ENCODE data around the gene TK1.

The TK1 gene

DNA sequence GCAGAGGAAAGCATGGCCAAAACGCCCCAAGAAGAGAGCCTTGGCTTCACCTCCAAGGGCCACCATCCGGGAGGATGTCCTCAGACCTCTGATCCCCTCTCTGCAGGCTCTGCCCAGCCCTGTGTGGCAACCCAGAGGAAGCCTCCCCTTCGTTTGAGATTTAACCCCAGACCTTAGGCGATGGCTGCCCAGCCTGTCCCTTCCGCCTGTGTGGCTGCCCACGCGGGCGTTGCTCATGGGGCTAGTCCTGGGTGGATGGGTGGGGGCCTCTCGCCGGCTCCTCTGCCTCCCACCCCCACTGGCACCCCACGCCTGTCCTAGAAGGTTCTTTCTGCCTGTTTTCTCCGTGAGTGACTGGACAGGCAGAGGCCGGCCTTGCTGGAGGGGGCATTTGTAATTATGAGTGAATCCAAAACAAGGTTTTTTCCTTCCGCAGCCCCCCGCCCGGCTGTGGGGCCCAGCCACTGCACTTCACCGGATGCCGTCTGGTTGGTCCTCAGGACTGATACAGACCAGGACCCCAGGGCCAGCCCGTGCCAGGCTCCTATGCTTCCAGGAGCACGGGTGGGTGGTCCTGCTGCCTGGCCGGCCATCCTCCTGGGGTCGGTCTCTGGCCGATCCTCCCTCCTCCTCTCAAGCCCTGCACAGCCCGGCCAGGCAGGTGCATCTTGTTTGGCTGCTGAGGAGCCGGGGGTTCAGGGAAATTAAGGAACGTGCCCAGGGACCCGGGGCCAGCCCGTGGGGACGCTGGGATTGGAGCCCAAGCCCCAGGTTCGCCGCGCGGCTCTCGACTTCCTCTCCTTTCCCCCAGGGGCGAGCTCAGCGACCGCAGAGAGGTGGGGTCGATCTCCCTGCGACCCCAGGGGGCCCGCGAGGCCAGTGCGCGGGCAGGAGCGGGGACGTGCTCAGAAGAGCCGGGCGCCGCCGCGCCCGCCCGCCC is 44.4 kb upstream of the TK1 start, which contains the start of gene TMEM235:
TSS of gene TMEM235 (plus strand) at position 636 of the 940 bp plus-strand sequence. CDS start 393 bp downstream, outside the sequence.
- H2AFZ ChIP-seq (ENCODE audit: low read length): no peak within 1 kb of the TSS
- H3F3A ChIP-seq (ENCODE audit: insufficient read depth, low read length): 0 out of 2 replicates have a peak, but pooled peaks cover 2% of the 10 kb centered on the region
- DNase-seq: no peak

DNA sequence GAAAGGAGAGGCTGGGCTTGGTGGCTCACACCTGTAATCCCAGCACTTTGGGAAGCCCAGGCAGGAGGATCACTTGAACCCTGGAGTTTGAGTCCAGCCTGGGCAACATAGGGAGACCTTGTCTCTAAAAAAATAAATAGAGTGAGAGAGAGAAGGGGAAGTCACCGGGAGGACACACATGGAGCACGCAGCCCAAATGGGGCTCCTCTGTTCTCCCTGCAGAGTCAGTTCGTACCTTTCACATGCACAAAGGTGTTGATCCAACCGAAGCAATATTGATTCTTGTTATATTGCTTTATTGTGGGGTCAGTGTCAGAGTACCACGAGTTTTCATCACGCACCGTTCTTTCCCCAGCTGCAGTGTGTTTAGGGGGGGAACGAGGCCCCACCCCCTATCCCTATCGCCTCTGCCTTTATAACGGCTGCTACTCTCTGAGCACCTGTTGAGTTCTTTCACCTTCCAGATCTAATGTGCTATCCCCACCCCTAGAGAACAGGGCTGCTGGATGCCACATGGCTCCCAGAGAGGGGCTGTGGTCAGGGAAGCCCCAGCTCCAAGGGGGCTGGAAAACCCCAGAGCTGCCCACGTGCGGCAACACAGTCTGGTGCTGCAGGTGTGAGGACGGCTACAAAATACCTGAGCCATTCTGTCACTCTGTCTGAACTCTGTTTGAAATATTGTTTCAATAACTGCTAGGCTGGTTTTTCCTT is 43.6 kb upstream of the TK1 start:
- Histone ChIP-seq H3K79me2 (ENCODE audit: low read length) (no peaks in the 10 kb centered on the region), H3K4me1 (ENCODE audit: low read length) (no peaks in the 10 kb centered on the region), H4K20me1 (ENCODE audit: insufficient read depth, low read length) (no peaks in the 10 kb centered on the region), H3K4me2 (ENCODE audit: low read depth, low read length) (no peak overlapping the region), H3K9me3 (replicated peaks; ENCODE audit: insufficient read depth, low read length) (no peaks in the 10 kb centered on the region), H3F3A (ENCODE audit: insufficient read depth, low read length) (0 out of 2 replicates have a peak, but pooled peaks cover 10% of the 10 kb centered on the region), H3K4me3 (ENCODE audit: low read length) (no peak overlapping the region), H3K36me3 (replicated peaks; ENCODE audit: insufficient read depth, low read length) (no peaks in the 10 kb centered on the region), H2AFZ (ENCODE audit: low read length) (no peak overlapping the region), H3K27me3 (replicated peaks; ENCODE audit: insufficient read depth, low read length) (peaks cover 34% of the 10 kb centered on the region), H3K9me2 (replicated peaks; ENCODE audit: insufficient read depth, low read length) (no peaks in the 10 kb centered on the region), H3K27ac (ENCODE audit: low read length) (no peak overlapping the region), H3K9ac (ENCODE audit: low read length) (no peak overlapping the region)
- DNase-seq: no peak
- TF ChIP-seq EZH2phosphoT487 (IDR thresholded peaks at IDR 0.05; ENCODE audit: low read length): no peak
- TF ChIP-seq, protein P1, sequence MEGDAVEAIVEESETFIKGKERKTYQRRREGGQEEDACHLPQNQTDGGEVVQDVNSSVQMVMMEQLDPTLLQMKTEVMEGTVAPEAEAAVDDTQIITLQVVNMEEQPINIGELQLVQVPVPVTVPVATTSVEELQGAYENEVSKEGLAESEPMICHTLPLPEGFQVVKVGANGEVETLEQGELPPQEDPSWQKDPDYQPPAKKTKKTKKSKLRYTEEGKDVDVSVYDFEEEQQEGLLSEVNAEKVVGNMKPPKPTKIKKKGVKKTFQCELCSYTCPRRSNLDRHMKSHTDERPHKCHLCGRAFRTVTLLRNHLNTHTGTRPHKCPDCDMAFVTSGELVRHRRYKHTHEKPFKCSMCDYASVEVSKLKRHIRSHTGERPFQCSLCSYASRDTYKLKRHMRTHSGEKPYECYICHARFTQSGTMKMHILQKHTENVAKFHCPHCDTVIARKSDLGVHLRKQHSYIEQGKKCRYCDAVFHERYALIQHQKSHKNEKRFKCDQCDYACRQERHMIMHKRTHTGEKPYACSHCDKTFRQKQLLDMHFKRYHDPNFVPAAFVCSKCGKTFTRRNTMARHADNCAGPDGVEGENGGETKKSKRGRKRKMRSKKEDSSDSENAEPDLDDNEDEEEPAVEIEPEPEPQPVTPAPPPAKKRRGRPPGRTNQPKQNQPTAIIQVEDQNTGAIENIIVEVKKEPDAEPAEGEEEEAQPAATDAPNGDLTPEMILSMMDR (IDR thresholded peaks at IDR 0.05; ENCODE audit: low read length): no peak
- no peak for TF ChIP-seq EZH2 (optimal IDR thresholded peaks at IDR 0.05; ENCODE audit: low read depth, low read length)

More for the DNA sequence above, 44.4 kb upstream of the TK1 start, which contains the start of gene TMEM235:
- Histone ChIP-seq H3K36me3 (replicated peaks; ENCODE audit: insufficient read depth, low read length) (no peaks in the 10 kb centered on the region), H3K27me3 (replicated peaks; ENCODE audit: insufficient read depth, low read length) (peaks cover 34% of the 10 kb centered on the region), H3K79me2 (ENCODE audit: low read length) (no peaks in the 10 kb centered on the region), H4K20me1 (ENCODE audit: insufficient read depth, low read length) (no peaks in the 10 kb centered on the region), H3K9me3 (replicated peaks; ENCODE audit: insufficient read depth, low read length) (no peaks in the 10 kb centered on the region), H3K9me2 (replicated peaks; ENCODE audit: insufficient read depth, low read length) (no peaks in the 10 kb centered on the region), H3K4me3 (ENCODE audit: low read length) (no peak within 1 kb of the TSS), H3K4me1 (ENCODE audit: low read length) (no peaks in the 10 kb centered on the region), H3K27ac (ENCODE audit: low read length) (no peak within 1 kb of the TSS), H3K9ac (ENCODE audit: low read length) (no peak within 1 kb of the TSS), H3K4me2 (ENCODE audit: low read depth, low read length) (no peak within 1 kb of the TSS)
- TF ChIP-seq EZH2phosphoT487 (IDR thresholded peaks at IDR 0.05; ENCODE audit: low read length) (no peak), EZH2 (optimal IDR thresholded peaks at IDR 0.05; ENCODE audit: low read depth, low read length) (no peak)
- TF ChIP-seq, protein P1 (IDR thresholded peaks at IDR 0.05; ENCODE audit: low read length): no peak

DNA sequence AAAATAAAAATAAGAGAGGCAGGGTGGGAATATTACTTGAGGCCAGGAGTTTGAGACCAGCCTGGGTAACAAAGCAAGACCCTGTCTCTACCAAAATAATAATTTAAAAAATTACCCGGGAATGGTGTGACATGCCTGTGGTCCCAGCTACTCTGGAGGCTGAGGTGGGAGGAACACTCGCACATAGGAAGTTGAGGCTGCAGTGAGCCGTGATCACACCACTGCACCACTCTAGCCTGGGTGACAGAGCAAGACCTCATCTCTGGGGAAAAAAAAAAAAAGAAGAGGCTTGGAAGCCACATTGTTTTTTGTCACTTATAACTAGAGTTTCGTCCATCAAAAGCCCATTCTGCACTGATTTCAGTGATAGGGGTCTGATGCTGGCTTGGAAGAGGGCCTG is 41.3 kb upstream of the TK1 start:
- H2AFZ ChIP-seq (ENCODE audit: low read length): no peak overlapping the region
- H3K9me2 ChIP-seq (replicated peaks; ENCODE audit: insufficient read depth, low read length): no peaks in the 10 kb centered on the region
- no peaks in the 10 kb centered on the region for H3K4me1 ChIP-seq (ENCODE audit: low read length)
- no peaks in the 10 kb centered on the region for H3K9me3 ChIP-seq (replicated peaks; ENCODE audit: insufficient read depth, low read length)
- DNase-seq: no peak
- no peaks in the 10 kb centered on the region for H3K79me2 ChIP-seq (ENCODE audit: low read length)
- 0 out of 2 replicates have a peak, but pooled peaks cover 15% of the 10 kb centered on the region for H3F3A ChIP-seq (ENCODE audit: insufficient read depth, low read length)
- 0 out of 2 replicates have a peak, but pooled peaks cover 3% of the 10 kb centered on the region for H3K36me3 ChIP-seq (replicated peaks; ENCODE audit: insufficient read depth, low read length)
- no peak overlapping the region for H3K27ac ChIP-seq (ENCODE audit: low read length)
- no peak overlapping the region for H3K4me2 ChIP-seq (ENCODE audit: low read depth, low read length)
- H3K27me3 ChIP-seq (replicated peaks; ENCODE audit: insufficient read depth, low read length): peaks cover 31% of the 10 kb centered on the region
- no peak overlapping the region for H3K4me3 ChIP-seq (ENCODE audit: low read length)
- no peak overlapping the region for H3K9ac ChIP-seq (ENCODE audit: low read length)
- H4K20me1 ChIP-seq (ENCODE audit: insufficient read depth, low read length): no peaks in the 10 kb centered on the region
- TF ChIP-seq, protein P1 (IDR thresholded peaks at IDR 0.05; ENCODE audit: low read length): no peak
- TF ChIP-seq EZH2 (optimal IDR thresholded peaks at IDR 0.05; ENCODE audit: low read depth, low read length) (no peak), EZH2phosphoT487 (IDR thresholded peaks at IDR 0.05; ENCODE audit: low read length) (no peak)
